Measurements from ENCODE around the gene TREH.

The TREH gene

DNA sequence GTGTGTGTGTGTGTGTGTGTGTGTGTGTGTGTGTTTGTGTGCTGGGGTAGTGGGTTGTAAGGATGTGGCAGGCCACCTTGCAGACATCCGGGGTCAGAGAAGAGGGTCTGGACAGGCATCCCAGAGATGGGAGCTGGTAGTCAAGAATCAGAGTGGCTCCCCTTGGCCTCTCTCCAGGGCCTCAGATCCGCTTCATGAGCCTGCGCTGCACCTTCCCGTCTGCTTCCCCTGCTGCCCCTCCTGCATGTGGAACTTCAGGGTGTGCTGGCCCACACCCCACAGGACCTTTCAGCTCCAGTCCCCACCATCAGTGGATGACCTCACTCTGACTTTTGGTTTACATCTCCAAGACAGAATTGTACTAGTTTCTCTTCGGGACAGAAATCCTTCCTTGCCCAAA lies 31.2 kb downstream of the TREH start:
- H3K9me2 ChIP-seq (replicated peaks; ENCODE audit: low read depth, low read length), result no peaks in the 10 kb centered on the region
- no peak overlapping the region for H3K4me3 ChIP-seq (ENCODE audit: low read length, poor library complexity, severe bottlenecking)
- no peaks in the 10 kb centered on the region for H3K79me2 ChIP-seq (ENCODE audit: insufficient read depth, low read length)
- no peaks in the 10 kb centered on the region for H3K9me3 ChIP-seq (ENCODE audit: insufficient read depth, low read depth, low read length)
- H3K36me3 ChIP-seq (ENCODE audit: insufficient read depth, low read length), result no peaks in the 10 kb centered on the region
- H3K4me2 ChIP-seq (ENCODE audit: low read depth, low read length, poor library complexity, severe bottlenecking), result no peak overlapping the region
- H2AFZ ChIP-seq (ENCODE audit: low read length), result no peak overlapping the region
- H3K27me3 ChIP-seq (ENCODE audit: insufficient read depth, low read length, poor library complexity, severe bottlenecking), result no peaks in the 10 kb centered on the region
- no peaks in the 10 kb centered on the region for H3F3A ChIP-seq (ENCODE audit: low read depth)
- no peaks in the 10 kb centered on the region for H4K20me1 ChIP-seq (ENCODE audit: insufficient read depth, low read length, poor library complexity, severe bottlenecking)
- peaks cover 16% of the 10 kb centered on the region for H3K4me1 ChIP-seq (ENCODE audit: insufficient read depth, low read length, poor library complexity, severe bottlenecking)
- TF ChIP-seq CTCF (conservative IDR thresholded peaks at IDR 0.05; ENCODE audit: low read length), result no peak
- no peak overlapping the region for H3K9ac ChIP-seq (ENCODE audit: low read depth, low read length, poor library complexity, severe bottlenecking)

DNA sequence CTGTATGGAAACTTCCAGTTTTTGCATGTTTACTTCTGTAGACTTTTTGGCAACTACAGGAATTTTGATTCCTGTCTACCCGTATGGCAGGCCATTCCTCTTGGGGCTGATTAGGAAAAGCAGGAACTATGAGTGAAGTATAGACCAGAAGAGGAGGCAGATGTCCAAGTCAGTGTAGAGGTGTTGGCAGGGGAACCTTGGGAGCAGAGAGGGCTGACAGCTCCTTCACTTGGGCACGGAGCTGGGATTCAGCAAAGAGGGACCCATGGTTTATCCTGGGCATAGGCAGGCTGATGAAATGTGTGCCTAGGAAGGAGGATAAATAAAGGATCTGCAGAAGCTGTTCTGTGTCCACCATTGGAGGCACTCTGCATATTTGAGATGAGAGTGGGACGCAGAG lies 33.1 kb downstream of the TREH start:
- Histone ChIP-seq H3K4me2 (ENCODE audit: low read depth, low read length, poor library complexity, severe bottlenecking) (no peak overlapping the region), H3K9me2 (replicated peaks; ENCODE audit: low read depth, low read length) (no peaks in the 10 kb centered on the region)

DNA sequence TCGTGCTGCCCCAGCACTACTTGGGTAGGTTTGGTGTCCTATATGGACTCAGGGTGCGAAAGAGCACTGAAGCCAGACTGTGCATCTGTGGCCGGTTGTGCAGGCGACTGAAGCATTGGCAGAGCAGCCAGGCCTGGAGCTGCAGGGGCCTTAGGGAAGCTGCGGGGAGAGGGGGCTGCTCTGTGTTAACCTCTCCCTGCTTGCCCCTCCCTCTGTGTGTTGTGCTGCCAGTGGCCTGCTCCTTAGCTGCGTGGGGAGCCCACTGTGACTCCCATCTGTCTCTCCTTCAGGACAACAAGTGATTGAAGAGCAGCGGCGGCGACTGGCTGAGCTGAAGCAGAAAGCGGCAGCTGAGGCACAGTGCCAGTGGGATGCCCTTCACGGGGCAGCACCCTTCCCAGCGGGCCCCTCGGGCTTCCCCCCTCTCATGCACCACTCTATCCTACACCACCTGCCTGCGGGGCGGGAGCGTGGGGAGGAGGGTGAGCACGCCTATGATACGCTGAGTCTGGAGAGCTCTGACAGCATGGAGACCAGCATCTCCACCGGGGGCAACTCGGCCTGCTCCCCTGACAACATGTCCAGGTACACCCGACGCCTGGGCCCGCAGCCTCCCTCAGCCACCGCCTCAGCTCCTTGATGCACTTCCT lies 34.3 kb downstream of the TREH start:
- no peaks in the 10 kb centered on the region for H3K4me1 ChIP-seq (ENCODE audit: insufficient read depth, low read length, poor library complexity, severe bottlenecking)
- no peaks in the 10 kb centered on the region for H3K9me3 ChIP-seq (ENCODE audit: insufficient read depth, low read depth, low read length)
- no peak overlapping the region for H3K9ac ChIP-seq (ENCODE audit: low read depth, low read length, poor library complexity, severe bottlenecking)
- no peaks in the 10 kb centered on the region for H3K9me2 ChIP-seq (replicated peaks; ENCODE audit: low read depth, low read length)
- no peaks in the 10 kb centered on the region for H4K20me1 ChIP-seq (ENCODE audit: insufficient read depth, low read length, poor library complexity, severe bottlenecking)
- no peak overlapping the region for H3K4me3 ChIP-seq (ENCODE audit: low read length, poor library complexity, severe bottlenecking)
- H3K79me2 ChIP-seq (ENCODE audit: insufficient read depth, low read length), result no peaks in the 10 kb centered on the region
- no peaks in the 10 kb centered on the region for H3K27me3 ChIP-seq (ENCODE audit: insufficient read depth, low read length, poor library complexity, severe bottlenecking)
- no peak overlapping the region for H3K4me2 ChIP-seq (ENCODE audit: low read depth, low read length, poor library complexity, severe bottlenecking)
- H2AFZ ChIP-seq (ENCODE audit: low read length), result no peak overlapping the region
- TF ChIP-seq EZH2phosphoT487 (IDR thresholded peaks at IDR 0.05; ENCODE audit: borderline replicate concordance), result no peak
- TF ChIP-seq CTCF (conservative IDR thresholded peaks at IDR 0.05; ENCODE audit: low read length), result no peak
- no peaks in the 10 kb centered on the region for H3K36me3 ChIP-seq (ENCODE audit: insufficient read depth, low read length)
- no peaks in the 10 kb centered on the region for H3F3A ChIP-seq (ENCODE audit: low read depth)

More for the DNA sequence above, 33.1 kb downstream of the TREH start:
- Histone ChIP-seq H3K9ac (ENCODE audit: low read depth, low read length, poor library complexity, severe bottlenecking) (no peak overlapping the region), H3K36me3 (ENCODE audit: insufficient read depth, low read length) (no peaks in the 10 kb centered on the region), H3K79me2 (ENCODE audit: insufficient read depth, low read length) (no peaks in the 10 kb centered on the region), H4K20me1 (ENCODE audit: insufficient read depth, low read length, poor library complexity, severe bottlenecking) (no peaks in the 10 kb centered on the region), H3K4me1 (ENCODE audit: insufficient read depth, low read length, poor library complexity, severe bottlenecking) (no peaks in the 10 kb centered on the region), H3F3A (ENCODE audit: low read depth) (no peaks in the 10 kb centered on the region), H3K27me3 (ENCODE audit: insufficient read depth, low read length, poor library complexity, severe bottlenecking) (no peaks in the 10 kb centered on the region), H3K4me3 (ENCODE audit: low read length, poor library complexity, severe bottlenecking) (no peak overlapping the region), H2AFZ (ENCODE audit: low read length) (no peak overlapping the region), H3K9me3 (ENCODE audit: insufficient read depth, low read depth, low read length) (no peaks in the 10 kb centered on the region)
- TF ChIP-seq EZH2phosphoT487 (IDR thresholded peaks at IDR 0.05; ENCODE audit: borderline replicate concordance) (no peak), CTCF (conservative IDR thresholded peaks at IDR 0.05; ENCODE audit: low read length) (no peak)

Measured in Loucy (cell line).